Epidermal melanocyte (primary cell): ENCODE data around the gene METTL25B.
A peak's percentile ranks its signal among the peaks of the same experiment; 100 is the strongest.

ENCODE experiments used
- DNase-seq: peaks from one replicate; pipeline ENCODE4 v3.0.0; 2011; ENCODE audit warnings: low spot score; ENCODE audit not compliant: insufficient read length

Gene METTL25B

GRCh38 chr1:156700736-156701531 lies 27.3 kb upstream of the METTL25B start:
- DNase-seq: no peak

- DNase-seq: no peak
These were observed 24.9 kb upstream of the METTL25B start for GRCh38 chr1:156703336-156703735.

DNA sequence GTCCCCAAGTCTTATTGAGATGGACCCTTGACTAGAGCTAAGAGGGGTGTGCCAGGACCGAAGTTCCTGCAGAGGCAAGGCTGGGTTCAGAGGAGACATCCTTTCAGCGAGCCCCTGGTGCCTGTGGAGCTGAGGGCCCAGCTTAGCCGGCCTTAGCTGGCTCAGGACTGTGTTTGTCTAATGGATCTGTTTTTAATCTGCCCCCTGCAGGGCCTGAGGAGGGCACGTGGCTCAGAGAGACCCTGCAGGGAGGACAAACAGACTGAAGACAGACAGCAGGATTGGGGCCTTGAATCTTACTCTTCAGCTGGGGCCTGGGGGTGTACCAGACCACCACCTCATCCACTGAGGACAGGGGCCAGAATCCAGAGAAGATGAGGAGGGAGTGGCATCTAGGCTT lies 24.5 kb upstream of the METTL25B start:
- DNase-seq: no peak

DNA sequence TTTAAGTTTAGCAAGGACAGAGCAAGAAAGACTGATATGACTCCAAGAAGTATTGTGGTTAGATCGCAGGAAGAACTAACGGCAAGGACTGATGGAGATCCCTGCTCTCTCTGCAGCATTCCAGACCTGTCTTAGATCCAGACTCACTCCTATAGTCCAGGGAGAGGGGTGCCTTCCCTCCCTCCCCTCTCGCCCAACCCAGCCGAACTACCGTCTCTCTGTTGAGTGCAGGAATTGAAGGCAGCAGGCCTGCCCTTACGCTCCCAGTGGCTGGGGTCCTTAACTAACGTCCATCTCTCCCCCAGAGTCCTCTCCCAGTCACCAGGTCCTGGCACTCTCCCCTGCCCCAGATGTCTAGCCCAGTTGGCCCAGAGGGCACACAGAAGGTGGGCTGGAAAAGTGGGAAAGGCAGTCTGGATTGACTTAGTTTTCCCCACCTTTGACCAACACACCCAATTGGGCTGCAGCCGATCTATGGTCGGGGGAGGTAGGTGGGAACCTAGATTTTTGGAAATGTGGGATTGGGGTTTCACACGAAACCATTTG lies 24.0 kb upstream of the METTL25B start:
- no peak for DNase-seq

DNA sequence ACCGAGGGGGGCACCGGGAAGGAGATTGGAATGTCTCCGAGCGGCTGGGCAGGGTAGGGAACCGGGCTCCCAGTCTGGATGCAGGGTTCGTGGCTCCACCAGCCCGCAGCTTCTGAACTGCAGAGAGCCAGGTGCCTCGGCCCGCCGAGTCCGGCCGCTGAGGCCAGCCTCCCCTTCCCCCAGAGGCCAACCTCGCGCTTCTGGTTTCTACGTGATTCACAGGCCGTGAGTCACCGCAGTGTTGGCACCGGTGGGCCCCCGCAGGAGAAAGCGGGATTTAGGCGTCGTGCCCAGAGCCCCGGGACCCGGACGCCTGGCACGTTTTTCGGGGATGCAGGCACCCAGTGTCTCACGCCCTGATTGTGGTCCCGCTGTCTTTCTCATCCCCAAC lies 23.3 kb upstream of the METTL25B start:
- no peak for DNase-seq

GRCh38 chr1:156705321-156705917 lies 22.9 kb upstream of the METTL25B start, which contains the start of gene CRABP2:
Gene CRABP2 (minus strand): TSS chr1:156705583. CDS start chr1:156705446, 137 bp downstream.
- no peak for DNase-seq

DNA sequence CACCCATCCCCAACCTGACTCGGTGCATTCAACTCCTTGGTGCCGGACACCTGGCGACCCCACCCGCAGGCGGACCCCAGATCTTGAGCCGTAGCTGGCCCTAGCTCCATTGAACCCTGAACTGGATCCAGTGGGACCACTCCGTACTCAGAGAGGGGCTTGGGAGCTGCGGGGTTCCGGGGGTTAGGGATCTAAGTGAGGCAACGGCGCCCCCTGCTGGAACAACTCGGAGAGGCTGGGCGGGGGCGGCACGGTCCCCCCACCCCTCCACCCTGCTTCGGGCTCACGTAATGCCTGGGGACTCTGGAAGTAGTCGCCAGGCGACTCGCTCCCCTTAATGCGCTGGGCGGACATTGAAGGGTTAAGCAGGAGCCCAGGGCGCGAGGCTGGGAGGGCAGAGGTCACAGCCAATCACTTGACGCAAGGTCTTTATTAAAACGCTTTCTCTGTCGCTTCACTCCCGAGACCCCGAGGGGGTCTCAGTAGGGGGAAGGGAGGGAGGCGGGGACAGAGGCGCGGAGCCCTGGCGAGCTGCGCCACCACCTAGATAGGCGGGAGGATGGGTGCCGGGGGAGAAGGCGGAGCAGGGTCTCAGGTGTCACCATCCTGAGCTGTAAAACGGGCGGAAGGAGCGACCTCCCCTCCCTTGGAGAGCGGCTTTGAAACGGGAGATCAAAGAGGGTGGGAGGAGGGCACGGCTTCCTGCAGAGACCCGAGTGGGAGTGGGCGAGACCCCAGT lies 22.2 kb upstream of the METTL25B start:
- DNase-seq: peak; percentile 42

- peak; percentile 58 for DNase-seq
These were observed 21.4 kb upstream of the METTL25B start for GRCh38 chr1:156706657-156707416.

DNA sequence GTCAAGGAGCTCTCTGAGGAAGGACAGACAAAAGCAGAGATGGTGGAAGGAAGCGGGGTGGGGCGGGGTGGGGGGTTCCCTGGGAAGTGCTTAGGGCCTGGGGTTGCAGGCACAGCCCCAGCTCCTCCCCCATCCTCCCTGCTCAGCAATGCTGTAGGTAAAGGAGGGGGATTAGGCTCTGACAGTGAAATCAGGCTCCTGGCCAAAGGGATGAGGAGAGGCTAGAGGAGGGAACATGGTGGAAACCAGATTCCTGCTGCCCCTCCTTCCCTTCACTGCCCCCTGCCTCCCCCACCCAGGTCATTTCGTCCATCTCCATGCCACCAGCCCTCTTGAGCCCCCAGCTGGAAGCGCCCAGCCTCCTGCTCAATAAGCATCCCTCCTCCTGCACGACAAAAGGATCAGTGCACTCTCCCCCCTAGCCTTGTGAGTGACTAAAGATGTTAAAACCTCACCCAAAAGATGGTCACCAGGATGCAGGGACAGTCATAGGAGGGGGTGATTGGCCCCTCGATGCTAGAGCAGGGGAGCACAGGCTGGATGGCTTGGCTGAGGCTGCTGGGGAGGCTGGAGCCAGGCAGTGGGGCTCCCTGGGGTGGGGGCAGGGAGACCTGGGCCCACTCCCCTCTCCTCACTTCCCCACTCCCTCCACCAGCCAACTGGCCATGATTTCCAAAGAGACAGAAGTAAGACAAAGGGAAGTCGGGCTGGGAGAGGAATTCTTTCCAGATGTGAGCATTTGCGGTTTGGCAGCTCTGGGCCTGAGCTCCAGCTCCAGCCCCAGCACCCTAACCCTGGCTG lies 20.7 kb upstream of the METTL25B start:
- no peak for DNase-seq

DNA sequence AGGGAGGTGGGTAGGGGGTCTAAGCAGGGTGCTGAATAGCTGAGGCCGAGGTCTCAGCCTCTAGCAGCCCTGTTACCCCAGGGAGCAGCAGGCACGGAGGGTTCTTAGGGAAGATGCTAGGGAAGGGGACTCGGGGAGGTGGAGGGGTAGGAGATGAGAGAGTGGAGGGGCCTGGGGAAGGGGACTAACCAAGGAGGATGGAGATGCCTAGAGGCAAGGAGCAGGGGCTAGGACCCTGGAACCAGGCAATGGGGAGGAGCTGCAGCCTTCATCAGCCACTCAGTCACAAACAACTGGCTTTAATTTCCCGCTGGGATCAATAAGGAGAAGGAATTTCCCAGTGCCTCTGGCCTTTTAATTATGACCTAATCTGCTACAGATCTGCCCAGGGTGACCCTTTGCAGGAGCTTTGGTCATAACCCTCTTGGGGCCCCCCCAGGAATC lies 20.0 kb upstream of the METTL25B start:
- no peak for DNase-seq

DNA sequence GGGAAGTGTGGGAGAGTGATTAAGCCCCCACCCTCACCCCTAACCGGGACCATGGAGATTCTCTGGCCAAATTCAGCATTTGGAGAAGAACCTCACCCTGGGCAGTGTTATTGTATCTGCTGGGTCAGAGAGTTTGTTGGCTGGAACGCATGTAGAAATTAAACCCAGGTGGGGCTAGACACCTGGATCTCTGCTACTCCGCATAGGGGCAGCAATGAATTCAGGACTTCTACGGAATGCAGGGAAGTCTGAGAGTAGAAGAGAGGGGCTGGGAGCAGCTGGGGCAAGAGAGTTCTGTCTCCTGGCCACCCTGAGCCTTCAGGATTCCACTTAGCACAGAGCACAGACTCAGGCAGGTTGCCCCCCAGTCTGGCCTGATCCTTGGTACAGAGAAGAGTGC lies 19.2 kb upstream of the METTL25B start:
- no peak for DNase-seq

GRCh38 chr1:156709757-156710489 lies 18.3 kb upstream of the METTL25B start:
- peak; percentile 64 for DNase-seq

GRCh38 chr1:156711011-156711817 lies 17.1 kb upstream of the METTL25B start:
- no peak for DNase-seq

GRCh38 chr1:156712626-156713025 lies 15.6 kb upstream of the METTL25B start:
- no peak for DNase-seq

DNA sequence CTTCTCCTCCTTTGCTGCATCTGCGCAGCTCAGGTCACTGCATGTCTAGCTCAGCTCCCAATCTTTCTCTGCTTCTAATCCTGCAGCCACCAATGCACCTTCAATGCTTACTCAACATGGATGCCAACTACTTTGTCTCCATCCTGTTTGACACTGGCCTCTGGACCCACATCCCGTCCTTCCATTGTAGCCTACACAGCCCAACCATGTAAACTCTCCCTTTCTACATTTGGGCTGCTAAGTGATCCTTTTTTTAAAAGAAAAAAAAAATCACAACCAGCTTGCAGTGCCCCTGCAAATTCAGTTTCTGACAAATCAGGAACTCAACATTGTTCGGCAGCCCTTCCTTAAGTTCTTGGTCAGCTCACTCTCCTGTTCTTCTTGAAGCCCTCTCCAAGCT lies 13.4 kb upstream of the METTL25B start:
- DNase-seq: no peak

- no peak for DNase-seq
These were observed 10.9 kb upstream of the METTL25B start for GRCh38 chr1:156717351-156717750.

GRCh38 chr1:156721131-156721530 lies 7.1 kb upstream of the METTL25B start:
- DNase-seq: peak; percentile 8

DNA sequence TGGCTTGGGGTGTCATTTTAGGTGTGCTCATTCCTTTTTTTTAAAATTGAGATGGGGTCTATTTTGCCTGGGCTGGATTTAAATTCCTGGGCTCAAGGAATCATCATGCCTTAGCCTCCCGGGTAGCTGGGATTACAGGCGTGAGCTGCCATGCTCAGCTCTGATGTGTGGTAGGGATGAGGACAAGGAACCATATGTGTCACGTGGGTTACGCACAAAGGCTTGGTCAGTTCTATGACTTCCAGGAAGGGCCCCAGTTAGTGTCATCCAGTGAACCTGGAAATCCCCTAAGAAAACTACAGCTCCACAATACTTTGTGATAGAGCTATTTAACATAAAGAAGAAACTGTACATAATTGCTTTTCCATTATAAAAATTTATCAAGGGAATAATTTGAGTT lies 6.7 kb upstream of the METTL25B start:
- DNase-seq: no peak
